Renal cortical epithelial cell (primary cell): Measurements from ENCODE around the gene KIAA1191. TPM values are rescaled to one million over a fixed set of nuclear protein-coding genes. Genes with fewer than 3 reads are reported as not detected.

ENCODE experiments used
- DNase-seq: peaks from one replicate; pipeline ENCODE4 v3.0.0-alpha.2; 2011; ENCODE audit warnings: low read depth
- total RNA-seq: library from RNA; depleted of rRNA; stranded (reverse); fragments of >200 nt; gene quantifications from 2 replicates; pipeline ENCODE4 v1.2.3, GENCODE V29; 2014

KIAA1191 gene
- total RNA-seq, 1 donor from 2014 or later: 101 TPM

DNA sequence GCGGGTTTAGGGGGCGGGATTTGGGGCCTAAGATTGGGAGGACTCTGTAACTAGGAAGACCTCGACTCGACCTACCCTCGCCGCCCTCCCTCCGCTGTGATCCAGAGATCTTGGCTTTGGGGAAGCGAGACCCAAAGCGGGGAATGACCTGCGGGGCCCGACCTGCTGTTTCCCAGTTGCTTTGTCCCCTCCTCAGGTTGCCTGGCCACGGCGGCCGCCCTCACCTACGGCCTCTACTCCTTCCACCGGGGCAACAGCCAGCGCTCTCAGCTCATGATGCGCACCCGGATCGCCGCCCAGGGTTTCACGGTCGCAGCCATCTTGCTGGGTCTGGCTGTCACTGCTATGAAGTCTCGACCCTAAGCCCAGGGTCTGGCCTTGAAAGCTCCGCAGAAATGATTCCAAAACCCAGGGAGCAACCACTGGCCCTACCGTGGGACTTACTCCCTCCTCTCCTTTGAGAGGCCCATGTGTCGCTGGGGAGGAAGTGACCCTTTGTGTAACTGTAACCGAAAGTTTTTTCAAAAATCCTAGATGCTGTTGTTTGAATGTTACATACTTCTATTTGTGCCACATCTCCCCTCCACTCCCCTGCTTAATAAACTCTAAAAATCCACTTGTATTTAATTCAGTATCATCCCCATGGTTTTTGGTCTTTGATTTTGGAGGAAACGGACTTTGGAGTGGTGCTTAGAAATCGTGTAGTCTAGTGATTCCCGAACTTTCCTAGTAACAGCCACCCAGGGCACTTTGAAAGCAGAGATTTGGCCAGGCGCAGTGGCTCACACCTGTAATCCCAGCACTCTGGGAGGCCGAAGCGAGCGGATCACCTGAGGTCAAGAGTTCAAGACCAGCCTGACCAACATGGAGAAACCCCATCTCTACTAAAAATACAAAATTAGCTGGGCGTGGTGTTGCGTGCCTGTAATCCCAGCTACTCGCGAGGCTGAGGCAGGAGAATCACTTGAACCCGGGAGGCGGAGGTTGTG, 27.9 kb upstream of the KIAA1191 start:
- no peak for DNase-seq

- DNase-seq: peak; percentile 98
Observed at GRCh38 chr5:176388444-176389134, 27.0 kb upstream of the KIAA1191 start, which contains the start of the genes HIGD2A and NOP16. HIGD2A (plus strand) TSS chr5:176388751; CDS start chr5:176388820, 69 bp downstream. NOP16 (minus strand) TSS chr5:176388598; CDS start chr5:176388539, 59 bp downstream.

GRCh38 chr5:176388003-176388443, 26.5 kb upstream of the KIAA1191 start:
- DNase-seq: peak; percentile 19

DNA sequence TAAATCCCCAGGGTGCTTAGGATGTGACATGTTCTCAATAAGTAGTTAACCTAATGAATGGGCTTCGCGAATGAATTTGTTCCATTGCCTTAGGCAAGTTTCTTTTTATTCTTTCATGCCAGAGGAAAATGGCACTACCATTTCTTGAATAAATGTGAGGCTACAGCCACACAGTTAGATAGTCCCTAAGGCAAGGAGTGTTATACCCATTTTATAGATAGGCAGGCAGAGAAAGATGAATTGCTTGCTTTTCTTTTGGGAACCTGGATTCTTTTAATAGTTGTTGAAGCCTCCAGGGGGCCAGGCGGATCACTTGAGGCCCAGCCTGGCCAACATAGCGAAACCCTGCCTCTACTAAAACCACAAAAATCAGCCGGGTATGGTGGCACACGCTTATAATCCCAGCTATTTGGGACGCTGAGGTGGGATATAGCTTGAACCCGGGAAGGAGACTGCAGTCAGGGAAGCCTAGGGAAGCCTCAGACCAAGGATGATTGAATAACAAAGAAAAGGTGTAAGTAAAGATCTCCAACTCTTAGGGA, 25.9 kb upstream of the KIAA1191 start:
- no peak for DNase-seq

- no peak for DNase-seq
Observed at GRCh38 chr5:176386491-176386890, 24.9 kb upstream of the KIAA1191 start.

- DNase-seq: no peak
Observed at GRCh38 chr5:176384991-176385390, 23.4 kb upstream of the KIAA1191 start.

DNA sequence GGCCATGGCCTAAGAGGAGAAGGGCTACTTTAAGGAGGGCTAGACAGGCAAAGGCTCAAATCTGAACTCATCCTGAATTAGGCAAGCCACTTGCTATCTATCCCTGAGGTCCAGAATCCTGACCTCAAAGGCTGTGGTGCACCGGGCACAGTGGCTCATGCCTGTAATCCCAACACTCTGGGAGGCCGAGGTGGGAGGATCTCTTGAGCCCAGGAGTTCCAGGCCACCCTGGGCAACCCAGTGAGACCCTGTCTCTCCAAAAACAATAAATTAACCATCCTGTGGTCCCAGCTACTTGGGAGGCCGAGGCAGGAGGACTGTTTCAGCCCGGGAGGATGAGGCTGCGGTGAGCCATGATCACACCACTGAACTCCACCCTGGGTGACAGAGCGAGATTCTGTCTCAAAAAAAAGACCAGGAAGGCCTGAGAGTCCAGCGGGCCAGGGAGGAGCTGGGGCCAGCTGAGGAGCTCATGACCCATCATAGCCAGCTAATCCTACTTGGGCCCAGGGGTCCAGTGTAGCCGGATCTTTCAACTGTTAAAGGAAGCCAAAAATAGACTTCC, 22.9 kb upstream of the KIAA1191 start:
- DNase-seq: no peak

- no peak for DNase-seq
Observed at GRCh38 chr5:176383961-176384360, 22.4 kb upstream of the KIAA1191 start.

DNA sequence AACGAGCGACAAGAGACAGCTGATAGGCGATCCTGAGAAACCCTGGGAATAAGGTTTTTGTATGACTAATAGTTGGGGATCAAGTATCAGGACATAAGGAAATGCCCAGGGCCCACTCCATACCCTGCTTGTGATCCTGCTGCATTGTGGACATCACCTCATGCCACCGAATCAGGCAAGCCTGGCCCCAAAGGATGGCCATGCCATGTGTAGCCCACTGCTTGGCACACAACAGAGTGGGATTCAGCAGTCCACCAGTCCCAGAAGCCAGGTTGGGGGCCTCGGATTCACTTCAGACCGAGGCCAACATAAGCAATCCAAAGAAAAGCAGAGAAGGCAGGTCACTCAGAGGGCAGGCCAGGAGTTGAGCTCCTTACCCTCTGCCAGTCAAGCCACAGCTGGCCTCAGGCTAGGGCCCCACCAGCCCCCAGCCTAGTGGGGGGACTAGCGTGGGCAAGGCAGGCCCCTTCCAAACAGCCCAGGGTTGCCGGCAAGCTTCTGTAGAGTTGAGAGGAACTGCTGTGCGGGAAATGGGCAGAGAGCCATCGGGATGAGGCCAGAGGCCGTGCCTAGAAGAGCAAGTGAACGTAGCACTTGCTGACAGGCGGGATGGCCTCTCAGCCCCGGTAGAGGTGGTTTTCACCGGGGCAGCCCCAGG, 21.8 kb upstream of the KIAA1191 start:
- no peak for DNase-seq

GRCh38 chr5:176382721-176383120, 21.2 kb upstream of the KIAA1191 start:
- DNase-seq: no peak

- no peak for DNase-seq
Observed at GRCh38 chr5:176381979-176382378, 20.4 kb upstream of the KIAA1191 start.

DNA sequence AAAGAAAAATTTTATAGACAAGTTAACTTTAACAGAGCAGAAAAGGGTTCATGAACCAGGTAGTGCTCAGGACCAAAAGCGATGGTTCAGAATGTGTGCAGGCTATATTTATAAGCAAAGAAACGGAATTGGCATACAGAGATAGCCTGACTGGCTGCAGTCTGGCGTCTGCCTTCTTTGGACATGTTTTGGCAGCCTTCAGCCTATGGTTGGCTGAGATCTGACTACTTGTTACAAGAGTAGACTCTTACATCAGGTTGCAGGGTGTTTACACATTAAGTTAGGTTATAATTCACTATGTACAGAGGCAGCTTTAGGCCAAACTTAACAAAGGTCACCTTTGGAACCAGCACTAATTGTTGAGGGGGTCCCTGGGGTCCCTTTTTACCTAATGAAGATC, 19.9 kb upstream of the KIAA1191 start:
- DNase-seq: no peak

GRCh38 chr5:176379881-176380280, 18.3 kb upstream of the KIAA1191 start:
- DNase-seq: no peak

- no peak for DNase-seq
Observed at GRCh38 chr5:176373100-176373818, 11.7 kb upstream of the KIAA1191 start.

- no peak for DNase-seq
Observed at GRCh38 chr5:176371621-176372539, 10.3 kb upstream of the KIAA1191 start.

DNA sequence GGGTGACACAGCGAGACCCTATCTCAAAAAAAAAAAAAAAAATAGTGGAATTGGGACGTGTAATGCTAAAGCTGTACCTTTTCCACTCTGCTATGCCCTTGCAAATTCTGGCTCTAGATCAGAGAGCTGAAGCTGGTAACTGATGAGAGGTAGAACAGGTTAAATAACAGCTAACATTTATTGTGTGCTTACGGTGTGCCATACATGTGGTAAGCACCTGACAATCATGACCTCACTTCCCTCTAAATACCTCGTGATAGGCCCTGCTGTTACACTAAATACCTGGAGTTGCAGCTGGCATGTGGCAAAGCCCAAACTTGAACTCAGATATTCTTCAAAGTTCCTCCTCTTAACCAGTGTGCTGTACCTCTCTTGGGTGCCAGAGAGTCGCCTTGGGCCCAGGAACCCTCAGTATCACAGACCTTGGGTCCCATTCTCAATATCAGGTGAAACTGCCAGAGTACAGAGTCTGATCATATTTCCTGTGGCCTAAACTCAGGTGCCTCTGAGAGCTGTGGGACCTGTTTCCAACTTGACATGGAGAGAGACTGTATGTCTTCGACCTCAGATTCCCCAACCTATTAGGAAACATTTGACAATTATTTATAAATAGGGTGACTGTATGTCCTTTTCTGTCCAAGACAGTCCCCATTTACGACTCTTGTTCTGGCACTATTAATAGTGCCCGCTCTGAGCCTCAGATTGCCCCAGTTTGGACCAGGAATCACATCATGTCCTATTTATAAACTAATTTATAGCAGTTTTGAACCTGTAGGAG, 8.6 kb upstream of the KIAA1191 start:
- no peak for DNase-seq

DNA sequence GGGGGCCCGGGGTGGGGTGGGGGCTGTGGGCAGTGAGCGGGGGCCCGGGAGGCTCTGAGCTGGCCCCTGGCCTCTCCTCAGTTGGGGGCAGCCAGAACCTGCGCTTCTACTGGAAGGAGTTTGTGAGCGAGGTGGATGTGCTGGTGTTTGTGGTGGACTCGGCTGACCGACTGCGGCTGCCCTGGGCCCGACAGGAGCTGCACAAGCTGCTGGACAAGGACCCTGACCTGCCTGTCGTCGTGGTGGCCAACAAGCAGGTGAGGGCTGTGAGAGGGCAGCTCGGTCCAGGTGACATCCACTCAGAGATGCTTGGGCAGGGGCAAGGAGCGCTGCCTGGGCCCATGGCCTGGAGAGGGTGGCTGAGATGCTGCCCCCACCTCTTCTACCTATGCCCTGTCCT, 7.2 kb upstream of the KIAA1191 start:
- DNase-seq: no peak

DNA sequence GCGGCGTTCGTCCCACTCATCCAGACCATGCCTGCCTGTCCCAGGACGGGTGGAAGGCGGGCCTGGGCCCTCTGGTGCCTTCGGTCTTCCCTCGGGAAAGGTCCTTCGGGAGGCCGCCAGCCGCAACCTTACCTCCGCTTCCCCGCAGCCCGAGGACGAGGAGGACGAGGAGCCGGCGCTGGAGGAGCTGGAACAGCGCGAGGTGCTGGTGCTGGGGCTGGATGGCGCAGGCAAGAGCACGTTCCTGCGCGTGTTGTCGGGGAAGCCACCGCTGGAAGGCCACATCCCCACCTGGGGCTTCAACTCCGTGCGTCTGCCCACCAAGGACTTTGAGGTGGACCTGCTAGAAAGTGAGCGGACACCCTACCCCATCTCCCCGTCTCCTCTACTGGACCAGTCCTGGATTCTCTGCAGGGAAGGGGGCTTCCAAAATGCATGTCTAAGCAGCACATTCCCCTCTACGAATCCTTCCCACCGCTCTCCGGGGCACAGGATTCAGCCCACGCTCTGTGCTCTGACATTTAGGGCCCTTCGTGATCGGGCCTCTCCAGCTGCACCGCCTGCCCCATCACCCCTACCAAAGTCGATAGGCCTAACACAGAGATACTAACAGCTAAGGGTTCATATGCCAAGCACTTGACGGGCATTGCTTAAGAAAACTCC, 4.8 kb upstream of the KIAA1191 start:
- no peak for DNase-seq
